Muscle layer of colon (tissue), 2 donors: Measurements from ENCODE around the gene DISP3.
"Not testable (repeated sequence)": the region's sequence is repeated elsewhere in the genome, so short reads cannot be mapped to it uniquely, and the experiment has no call there.

ENCODE experiments used
- H3K27ac ChIP-seq: one replicate; pipeline ENCODE4 v1.7.0; 2013; ENCODE audit warnings: low read depth, mild to moderate bottlenecking, low read length, moderate library complexity
- H3K27me3 ChIP-seq, 2 donors: one replicate each; pipeline ENCODE4 v1.7.0; 2013; ENCODE audit warnings: low read length in 2 of 2, mild to moderate bottlenecking in 2 of 2; ENCODE audit not compliant: insufficient read depth in 2 of 2, control insufficient read depth in 1 of 2
- H3K36me3 ChIP-seq: one replicate; pipeline ENCODE4 v1.7.0; 2013; ENCODE audit warnings: mild to moderate bottlenecking, low read length; ENCODE audit not compliant: insufficient read depth
- H3K4me1 ChIP-seq: one replicate; pipeline ENCODE4 v1.7.0; 2013; ENCODE audit warnings: mild to moderate bottlenecking, low read length; ENCODE audit not compliant: insufficient read depth
- H3K4me3 ChIP-seq, 2 donors: one replicate each; pipeline ENCODE4 v1.7.0; 2013; ENCODE audit warnings: low read length in 2 of 2, low read depth in 1 of 2, mild to moderate bottlenecking in 1 of 2, moderate library complexity in 1 of 2
- H3K9ac ChIP-seq: one replicate; pipeline ENCODE4 v1.7.0; 2013; ENCODE audit warnings: low read length
- H3K9me3 ChIP-seq: one replicate; pipeline ENCODE4 v1.7.0; 2013; ENCODE audit warnings: mild to moderate bottlenecking, low read length
- donor health status: abdominal sarcoma.
- donor health status: Adenocarcinoma of cecum.

The DISP3 gene

DNA sequence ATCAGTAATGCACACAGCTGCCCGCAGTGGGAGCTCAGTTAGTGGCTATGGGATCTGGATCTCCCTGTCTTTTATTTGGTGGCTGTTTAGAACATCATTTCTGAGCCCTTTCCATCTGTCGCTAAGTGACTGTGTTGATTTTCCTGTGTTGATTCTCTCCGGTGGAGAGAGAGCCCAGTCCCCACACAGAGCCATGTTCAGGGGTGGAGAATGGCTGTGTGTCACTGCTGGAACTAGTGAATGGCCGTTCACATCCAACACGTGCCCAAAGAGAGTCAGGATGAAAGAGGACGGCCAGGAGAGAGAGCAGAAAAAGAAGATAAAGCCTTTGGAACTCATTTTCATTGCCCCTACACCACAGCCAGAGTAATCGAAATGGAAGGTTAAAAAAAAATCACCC lies 99.0 kb downstream of the DISP3 start:
- Histone ChIP-seq H3K4me3 (no peak overlapping the region), H3K36me3 (no peaks in the 10 kb centered on the region), H3K27me3 (peaks cover 0 to 7% of the 10 kb centered on the region in 2 donors), H3K4me1 (no peaks in the 10 kb centered on the region), H3K9ac (no peak overlapping the region), H3K9me3 (no peaks in the 10 kb centered on the region), H3K27ac (no peak overlapping the region)

DNA sequence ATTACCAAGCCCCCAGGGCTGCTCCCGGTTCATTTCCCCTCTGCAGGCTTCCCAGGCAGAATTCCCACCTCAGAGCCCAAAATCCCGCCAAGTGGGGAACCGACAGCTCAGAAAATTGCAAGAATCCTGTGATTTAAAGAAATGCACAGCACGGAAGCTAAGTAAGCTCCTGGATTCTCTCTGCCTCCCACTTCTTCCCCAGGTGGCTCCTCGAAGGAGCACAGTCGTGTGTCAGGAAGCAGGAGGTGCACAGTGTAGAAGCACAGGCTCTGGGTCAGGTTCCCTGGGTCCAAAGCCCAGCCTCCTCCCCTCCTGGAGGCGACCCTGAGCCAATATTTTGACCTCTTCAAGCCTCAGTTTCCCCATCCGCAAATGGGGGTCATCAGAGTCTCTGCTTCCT lies 100.6 kb downstream of the DISP3 start:
- Histone ChIP-seq H3K27ac (no peak overlapping the region), H3K27me3 (peaks cover 0 to 7% of the 10 kb centered on the region in 2 donors), H3K4me1 (no peaks in the 10 kb centered on the region), H3K36me3 (no peaks in the 10 kb centered on the region), H3K4me3 (no peak overlapping the region), H3K9ac (no peak overlapping the region), H3K9me3 (no peaks in the 10 kb centered on the region)

DNA sequence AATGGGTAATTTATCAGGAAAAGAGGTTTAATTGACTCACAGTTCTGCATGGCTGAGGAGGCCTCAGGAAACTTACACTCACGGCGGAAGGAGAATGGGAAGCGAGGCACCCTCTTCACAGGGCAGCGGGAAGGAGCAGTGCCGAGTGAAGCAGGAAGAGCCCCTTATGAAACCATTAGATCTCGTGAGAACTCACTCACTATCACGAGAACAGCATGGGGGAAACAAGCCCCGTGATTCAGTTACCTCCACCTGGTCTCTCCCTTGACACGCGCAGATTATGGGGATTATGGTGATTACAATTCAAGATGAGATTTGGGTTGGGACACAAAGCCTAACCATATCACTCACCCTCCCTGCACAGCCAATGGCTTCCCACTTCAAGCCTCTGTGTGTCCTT lies 101.1 kb downstream of the DISP3 start:
- H3K9me3 ChIP-seq, H3K27ac ChIP-seq, H3K36me3 ChIP-seq, H3K9ac ChIP-seq, H3K4me3 ChIP-seq, H3K4me1 ChIP-seq, H3K27me3 ChIP-seq: not testable (repeated sequence)

DNA sequence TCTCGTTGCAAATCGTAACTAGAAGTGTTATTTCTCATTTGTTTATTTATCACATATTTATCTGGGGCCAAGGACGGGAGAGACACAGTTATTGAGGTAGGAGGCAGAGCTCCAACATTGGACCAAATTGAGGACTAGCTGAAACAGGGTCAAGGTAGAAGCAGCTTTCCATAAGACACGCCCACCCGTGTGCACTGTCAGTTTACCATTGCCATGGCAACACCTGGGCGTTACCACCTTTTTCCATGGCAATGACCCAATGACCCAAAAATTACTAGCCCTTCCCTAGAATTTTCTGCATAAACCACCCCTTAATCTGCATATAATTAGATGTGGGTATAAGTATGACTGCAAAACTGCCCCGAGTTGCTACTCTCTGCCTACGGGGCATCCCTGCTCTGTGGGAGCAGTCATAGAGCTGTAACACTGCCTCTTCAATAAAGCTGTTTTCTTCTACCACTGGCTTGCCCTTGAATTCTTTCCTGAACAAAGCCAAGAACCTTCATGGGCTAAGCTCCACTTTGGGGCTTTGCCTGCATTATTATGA lies 102.6 kb downstream of the DISP3 start:
- no peak overlapping the region for H3K9ac ChIP-seq
- no peaks in the 10 kb centered on the region for H3K9me3 ChIP-seq
- H3K27ac ChIP-seq: no peak overlapping the region
- H3K27me3 ChIP-seq: peaks cover 0 to 7% of the 10 kb centered on the region in 2 donors
- H3K4me1 ChIP-seq: no peaks in the 10 kb centered on the region
- H3K4me3 ChIP-seq: no peak overlapping the region
- no peaks in the 10 kb centered on the region for H3K36me3 ChIP-seq

DNA sequence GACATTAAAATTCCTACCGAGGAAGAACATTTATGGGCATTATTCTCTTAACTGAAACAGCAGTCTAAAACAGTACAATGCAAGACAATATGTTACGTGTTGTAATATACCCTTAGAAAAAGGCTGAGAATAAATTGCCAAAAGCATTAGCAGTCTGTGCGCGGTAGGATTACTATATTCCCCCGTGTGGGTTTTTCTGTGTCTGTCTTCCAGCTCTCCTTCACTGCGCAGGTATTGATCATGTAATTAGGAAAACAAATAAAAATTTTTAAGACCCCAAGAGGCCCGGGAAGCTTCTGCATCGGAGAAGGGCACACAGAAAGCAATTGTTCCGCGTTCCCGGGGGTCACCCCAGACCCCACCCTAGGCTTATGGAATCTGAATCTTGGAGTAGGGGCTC lies 106.4 kb downstream of the DISP3 start:
- Histone ChIP-seq H3K36me3 (no peaks in the 10 kb centered on the region), H3K9ac (no peak overlapping the region), H3K4me1 (no peaks in the 10 kb centered on the region), H3K4me3 (no peak overlapping the region), H3K27me3 (no peaks in the 10 kb centered on the region), H3K9me3 (no peaks in the 10 kb centered on the region), H3K27ac (no peak overlapping the region)
